Activated CD8-positive, alpha-beta memory T cell treated with anti-CD3 and anti-CD28 coated beads for 48 hours (primary cell): ENCODE data around the gene CCNB1.
A peak's percentile ranks its signal among the peaks of the same experiment; 100 is the strongest.
"Not testable (repeated sequence)": the region's sequence is repeated elsewhere in the genome, so short reads cannot be mapped to it uniquely, and the experiment has no call there.

Experiments used
- DNase-seq, 3 experiments: peaks; one replicate each; pipeline ENCODE4 v3.0.0-alpha.2; 2020; ENCODE audit warnings: low read depth in 2 of 3, low spot score in 2 of 3

The CCNB1 gene

DNA sequence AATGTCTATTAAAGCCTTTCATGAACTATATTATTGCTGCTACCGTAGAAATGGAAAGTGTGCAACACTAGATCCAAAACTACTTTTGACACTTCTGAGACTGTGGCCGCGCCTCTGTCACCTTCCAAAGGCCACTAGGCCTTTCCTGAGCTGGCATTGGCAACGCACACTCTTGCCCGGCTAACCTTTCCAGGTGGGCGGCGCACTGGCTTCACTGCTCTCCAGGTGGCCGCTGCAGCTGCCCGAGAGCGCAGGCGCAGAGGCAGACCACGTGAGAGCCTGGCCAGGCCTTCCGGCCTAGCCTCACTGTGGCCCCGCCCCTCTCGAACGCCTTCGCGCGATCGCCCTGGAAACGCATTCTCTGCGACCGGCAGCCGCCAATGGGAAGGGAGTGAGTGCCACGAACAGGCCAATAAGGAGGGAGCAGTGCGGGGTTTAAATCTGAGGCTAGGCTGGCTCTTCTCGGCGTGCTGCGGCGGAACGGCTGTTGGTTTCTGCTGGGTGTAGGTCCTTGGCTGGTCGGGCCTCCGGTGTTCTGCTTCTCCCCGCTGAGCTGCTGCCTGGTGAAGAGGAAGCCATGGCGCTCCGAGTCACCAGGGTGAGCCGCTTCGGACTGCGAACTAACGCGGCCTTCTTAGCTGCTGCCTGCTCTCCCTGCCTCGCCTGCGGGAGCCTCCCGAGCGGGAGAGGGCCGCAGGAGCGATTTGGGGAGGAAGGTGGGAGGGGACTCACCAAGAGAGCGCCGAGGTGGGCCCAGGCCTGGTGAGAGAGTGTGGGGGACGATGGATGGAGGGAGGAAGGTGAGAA is at the start of gene CCNB1:
CCNB1 (plus strand) TSS at position 465 of the 807 bp plus-strand sequence; CDS start at position 578, 113 bp downstream.
- DNase-seq: peak; percentile 88 to 96 (median 93)

DNA sequence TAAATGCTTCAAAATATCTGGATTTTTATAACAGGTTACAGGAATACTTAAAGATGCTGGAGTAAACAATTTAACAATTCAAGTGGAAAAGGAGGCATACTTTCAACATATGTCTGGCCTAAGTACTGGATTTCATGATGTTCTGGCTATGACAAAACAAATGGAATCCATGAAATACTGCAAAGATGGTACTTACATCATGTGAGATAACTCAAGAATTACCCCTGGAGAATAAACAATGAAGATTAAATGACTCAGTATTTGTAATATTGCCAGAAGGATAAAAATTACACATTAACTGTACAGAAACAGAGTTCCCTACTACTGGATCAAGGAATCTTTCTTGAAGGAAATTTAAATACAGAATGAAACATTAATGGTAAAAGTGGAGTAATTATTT is 37.5 kb upstream of the CCNB1 start:
- DNase-seq: no peak

DNA sequence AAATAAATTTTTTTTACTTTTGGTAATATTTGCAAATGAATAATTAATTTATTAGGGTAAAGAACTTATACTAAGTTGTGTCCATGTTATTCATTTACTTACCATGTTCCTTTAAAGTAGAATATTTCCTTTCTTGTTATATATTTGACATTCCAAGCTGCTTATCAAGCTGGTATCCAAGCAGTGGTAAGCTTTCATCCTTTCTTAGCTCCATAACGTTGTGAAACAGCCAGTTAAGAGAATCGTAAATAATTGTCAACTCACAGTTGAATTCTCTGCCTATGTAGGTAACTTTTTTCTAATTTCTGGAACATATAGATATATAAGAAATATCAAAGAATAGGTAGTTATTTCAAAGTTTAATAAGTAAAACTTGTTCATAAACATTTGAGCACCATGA is 36.7 kb upstream of the CCNB1 start:
- no peak for DNase-seq

DNA sequence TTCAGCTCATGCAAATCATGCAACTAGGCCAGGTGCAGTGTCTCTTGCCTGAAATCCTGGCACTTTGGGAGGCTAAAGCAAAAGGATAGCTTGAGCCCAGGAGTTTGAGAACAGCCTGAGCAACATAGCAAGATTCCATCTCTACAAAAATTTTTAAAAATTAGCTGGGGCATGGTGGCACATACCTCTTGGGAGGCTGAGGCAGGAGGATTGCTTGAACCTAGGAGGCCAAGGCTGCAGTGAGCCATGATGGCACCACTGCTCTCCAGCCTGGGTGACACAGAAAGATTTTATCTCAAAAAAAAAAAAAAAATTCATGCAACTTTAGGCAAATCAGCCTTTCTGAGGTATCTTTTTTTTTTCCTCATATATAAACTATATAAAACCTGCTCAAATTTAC is 35.6 kb upstream of the CCNB1 start:
- DNase-seq: no peak

DNA sequence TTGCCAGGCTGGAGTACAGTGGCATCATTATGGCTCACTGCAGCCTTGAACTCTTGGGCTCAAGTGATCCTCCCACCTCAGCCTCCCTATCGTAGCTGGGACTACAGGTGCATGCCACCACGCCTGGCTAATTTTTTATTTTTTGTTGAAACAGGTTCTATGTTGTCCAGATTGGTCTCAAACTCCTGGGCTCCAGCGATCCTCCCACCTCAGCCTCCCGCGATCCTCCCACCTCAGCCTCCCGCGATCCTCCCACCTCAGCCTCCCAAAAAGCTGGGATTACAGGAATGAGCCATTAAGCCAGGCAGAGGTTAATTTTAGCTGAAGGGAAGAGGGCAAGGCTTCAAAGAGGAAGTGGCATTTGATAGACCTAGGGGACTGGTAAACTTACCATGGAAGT is 32.8 kb upstream of the CCNB1 start:
- DNase-seq: no peak

DNA sequence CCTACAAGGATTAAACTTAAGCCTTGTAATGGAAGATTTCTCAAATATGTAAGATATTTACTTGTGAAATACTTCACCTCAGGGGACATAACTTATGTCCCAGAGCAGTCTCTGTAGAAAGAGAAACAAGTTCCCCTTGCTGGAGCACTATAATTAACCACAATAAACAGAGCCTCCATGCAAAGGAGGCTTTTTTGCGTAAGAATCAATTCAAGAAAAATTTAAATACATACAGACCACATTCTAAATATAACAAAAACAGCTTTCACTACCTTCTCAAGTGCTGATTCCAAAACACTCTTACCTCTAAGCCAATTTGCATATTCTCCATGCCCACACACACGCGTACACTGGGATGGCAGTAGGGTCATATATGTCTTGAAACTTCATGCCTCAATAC is 30.7 kb upstream of the CCNB1 start:
- no peak for DNase-seq

DNA sequence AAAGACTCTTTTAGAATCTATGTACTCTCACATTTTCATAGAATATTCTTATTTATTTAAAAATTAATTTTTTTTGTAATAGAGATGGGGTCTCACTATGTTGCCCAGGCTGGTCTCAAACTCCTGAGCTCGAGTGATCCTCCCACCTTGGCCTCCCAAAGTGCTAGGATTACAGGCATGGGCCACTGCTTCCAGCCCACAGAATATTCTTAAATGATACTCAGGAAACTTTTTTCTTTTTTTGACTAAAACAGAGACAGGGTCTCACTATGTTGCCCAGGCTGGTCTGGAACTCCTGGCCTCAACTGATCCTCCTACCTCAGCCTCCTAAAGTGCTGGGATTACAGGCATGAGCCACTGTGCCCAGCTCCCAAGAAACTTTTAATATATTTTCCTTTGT is 29.7 kb upstream of the CCNB1 start:
- DNase-seq: not testable (repeated sequence)

DNA sequence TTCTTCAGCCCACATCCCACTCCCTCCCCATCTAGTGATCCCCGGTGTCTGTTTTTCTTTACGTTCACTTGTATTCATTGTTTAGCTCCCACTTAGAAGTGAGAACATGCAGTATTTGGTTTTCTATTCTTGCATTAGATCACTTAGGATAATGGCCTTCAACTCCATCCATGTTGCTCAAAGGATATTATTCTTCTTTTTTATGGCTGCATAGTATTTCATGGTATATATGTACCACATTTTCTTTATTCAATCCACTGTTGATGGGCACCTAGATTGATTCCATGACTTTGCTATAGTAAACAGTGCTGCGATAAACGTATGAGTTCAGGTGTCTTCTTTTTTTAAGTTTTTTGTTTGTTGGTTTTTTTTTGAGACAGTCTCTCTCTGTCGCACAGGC is 29.1 kb upstream of the CCNB1 start:
- no peak for DNase-seq

DNA sequence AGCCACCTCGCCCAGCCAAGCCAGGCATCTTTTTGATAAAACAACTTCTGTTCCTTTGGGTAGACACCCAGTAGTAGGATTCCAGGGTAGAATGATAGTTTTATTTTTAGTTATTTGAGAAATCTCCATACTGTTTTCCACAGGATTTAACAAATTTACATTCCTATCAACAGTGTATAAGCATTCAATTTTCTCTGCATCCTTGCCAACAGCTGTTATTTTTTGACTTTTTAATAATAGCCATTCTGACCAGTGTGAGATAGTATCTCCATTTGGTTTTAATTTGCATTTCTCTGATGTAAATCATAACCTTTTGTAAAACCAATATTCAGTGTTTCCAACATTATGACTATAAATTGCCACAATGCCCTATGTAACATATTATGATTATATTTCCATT is 28.2 kb upstream of the CCNB1 start:
- DNase-seq: no peak

DNA sequence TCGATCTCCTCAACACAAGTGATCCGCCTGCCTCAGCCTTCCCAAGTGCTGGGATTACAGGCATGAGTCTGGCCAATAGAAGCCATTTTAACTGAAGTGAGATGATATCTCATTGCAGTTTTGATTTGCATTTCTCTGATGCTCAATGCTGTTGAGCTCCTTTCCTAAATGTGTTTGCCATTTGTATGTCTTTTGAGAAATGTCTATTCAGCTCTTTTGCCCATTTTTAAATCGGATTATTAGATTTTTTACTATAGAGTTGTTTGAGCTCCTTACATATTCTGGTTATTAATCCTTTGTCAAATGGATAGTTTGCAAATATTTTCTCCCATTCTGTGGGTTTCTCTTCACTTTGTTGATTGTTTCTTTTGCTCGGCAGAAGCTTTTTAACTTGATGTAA is 26.7 kb upstream of the CCNB1 start:
- DNase-seq: not testable (repeated sequence)

DNA sequence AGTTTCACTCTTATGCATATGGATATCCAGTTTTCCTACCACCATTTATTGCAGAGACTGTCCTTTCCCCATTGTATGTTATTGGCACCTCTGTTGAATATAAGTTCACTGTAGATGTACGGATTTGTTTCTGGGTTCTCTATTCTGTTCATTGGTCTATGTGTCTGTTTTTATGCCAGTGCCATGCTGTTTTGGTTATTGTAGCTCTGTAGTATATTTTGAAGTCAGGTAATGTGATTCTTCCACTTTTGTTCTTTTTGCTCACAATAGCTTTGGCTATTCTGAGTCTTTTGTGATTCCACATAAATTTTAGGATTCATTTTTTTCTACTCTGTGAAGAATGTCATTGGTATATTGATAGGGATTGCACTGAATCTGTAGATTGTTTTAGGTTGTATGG is 26.1 kb upstream of the CCNB1 start:
- no peak for DNase-seq

DNA sequence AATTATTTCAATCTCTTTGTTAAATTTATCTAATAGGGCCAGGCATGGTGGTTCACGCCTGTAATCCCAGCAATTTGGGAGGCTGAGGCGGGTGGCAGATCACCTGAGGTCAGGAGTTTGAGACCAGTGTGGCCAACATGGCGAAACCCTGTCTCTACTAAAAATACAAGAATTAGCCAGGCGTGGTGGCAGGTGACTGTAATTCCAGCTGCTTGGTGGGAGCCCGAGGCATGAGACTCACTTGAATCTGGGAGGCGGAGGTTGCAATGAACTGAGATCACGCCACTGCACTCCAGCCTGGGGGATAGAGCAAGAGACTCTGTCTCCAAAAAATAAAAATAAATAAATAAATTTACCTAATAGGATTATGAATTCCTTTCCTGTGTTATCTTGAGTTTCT is 18.4 kb upstream of the CCNB1 start:
- DNase-seq: not testable (repeated sequence)

DNA sequence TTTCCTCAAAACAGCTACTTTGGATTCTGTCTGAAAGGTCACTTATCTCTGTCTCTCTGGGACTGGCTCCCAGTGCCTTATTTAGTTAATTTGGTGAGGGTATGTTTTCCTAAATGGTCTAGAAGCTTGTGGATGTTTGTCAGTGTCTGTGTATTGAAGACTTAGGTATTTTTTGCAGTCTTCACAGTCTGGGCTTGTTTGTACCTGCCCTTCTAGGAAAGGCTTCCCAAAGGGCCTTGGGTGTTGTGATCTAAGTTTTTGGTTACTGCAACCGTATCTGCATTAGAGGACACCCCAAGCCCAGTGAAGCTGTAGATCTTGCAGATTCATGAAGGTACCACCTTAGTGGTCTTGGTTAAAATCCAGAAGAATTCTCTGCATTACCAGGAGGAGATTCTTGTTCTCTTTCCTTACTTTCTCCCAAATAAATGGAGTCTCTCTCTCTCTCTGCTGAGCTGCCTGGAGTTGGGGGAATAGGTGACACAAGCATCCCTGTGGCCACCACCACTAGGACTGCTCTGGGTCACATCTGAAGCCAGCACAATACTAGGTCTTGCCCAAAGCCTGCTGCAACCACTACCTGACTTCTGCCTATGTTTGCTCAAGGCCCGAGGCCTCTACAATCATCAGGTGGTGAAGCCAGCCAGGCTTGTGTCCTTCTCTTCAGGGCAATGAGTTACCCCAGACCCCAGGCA is 17.8 kb upstream of the CCNB1 start:
- no peak for DNase-seq

DNA sequence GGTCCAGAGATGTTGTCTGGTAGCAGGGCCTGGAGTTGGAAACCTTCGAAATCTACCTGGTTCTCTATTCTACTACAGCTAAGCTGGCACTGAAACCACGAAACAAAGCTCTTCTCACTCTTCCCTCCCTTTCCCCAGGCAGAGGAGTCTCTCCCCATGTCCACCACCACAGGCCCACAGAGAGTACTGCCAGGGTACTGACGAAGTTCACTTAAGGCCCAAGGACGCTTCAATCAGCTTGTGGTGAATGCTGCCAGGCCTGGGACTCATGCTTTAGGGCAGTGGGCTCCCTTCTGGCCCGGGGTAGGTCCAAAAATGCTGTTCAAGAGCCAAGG is 17.3 kb upstream of the CCNB1 start:
- no peak for DNase-seq

DNA sequence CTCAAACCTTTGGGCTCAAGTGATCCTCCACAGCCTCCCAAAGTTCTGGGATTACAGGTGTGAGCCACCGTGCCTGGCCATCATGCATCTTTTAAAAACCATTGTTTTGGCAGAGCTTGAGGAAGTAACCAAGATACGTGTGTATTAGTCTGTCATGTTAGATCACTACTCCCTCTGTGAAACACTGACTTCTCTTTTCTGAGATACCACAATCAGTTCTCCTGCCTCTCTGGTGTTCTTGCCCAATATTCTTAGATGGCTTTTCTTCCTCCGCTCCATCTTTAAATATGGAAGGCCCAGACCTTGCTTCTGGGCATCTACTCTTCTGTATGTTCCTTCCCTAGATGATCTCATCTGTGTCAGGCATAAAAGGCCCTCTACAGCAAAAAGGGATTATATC is 14.2 kb upstream of the CCNB1 start:
- no peak for DNase-seq

DNA sequence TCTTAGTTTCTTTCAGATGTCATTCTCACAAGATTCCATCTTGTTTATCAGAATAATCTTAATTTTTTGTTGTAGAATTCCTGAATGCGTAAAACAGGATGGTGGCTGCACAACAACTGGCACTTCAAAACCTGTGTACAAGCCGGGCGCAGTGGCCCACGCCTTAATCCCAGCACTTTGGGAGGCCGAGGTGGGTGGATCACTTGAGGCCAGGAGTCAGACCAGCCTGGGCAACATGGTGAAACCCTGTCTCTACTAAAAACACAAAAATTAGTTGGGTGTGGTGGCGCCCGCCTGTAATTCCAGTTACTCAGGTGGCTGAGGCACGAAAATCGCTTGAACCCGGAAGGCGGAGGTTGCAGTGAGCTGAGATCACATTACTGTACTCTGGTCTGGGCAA is 10.5 kb upstream of the CCNB1 start:
- no peak for DNase-seq

DNA sequence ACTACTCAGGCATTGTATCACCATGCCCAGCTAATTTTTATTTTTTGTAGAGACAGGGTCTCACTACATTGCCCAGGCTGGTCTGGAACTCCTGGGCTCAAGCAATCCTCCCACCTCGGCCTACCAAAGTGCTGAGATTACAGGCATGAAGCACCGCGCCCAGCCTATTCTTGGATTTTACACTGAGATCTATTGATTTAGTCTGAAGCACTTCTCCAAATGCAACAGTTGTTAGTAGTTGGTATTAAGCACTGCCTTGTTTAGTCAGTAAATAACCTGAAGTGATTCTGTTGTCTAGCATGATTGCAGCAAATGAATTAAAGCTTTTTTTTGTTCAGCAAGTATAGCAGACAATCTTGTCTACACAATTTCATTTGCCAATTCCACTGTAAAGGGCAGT is 8.9 kb upstream of the CCNB1 start:
- no peak for DNase-seq

DNA sequence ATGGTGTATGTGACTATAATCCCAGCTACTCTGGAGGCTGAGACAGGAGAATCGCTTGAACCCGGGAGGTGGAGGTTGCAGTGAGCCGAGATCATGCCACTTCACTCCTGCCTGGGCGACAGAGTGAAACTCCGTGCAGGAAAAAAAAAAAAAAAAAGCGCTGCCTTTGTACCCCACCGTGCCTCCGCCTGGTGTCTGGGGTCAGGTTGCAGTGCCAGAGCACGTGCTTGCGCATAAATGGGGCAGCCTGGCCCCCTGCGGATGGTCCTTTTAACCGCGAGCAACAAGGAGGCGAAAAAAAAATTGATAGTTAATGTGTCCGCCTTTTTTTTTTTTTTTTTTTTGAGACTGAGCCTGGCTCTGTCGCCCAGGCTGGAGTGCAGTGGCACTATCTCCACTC is 6.3 kb upstream of the CCNB1 start:
- no peak for DNase-seq

DNA sequence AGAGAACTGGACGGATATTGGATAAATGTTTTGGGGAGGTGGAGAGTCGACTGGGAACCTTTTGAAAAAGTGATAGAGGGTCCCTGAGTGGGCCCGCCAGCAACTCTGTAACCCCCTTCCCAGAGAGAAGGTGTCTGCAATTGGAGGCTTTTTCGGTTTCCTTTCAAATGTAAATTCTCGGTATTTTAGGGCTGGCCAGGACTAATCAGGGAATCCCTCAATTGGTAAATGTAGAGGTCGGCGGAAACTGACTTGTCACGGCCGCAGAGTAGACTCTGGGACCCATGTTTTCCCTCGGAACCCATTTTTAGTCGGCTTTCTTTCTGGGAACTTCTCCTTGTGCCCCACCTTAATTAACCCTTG is 524 bp downstream of the CCNB1 start:
- no peak for DNase-seq

DNA sequence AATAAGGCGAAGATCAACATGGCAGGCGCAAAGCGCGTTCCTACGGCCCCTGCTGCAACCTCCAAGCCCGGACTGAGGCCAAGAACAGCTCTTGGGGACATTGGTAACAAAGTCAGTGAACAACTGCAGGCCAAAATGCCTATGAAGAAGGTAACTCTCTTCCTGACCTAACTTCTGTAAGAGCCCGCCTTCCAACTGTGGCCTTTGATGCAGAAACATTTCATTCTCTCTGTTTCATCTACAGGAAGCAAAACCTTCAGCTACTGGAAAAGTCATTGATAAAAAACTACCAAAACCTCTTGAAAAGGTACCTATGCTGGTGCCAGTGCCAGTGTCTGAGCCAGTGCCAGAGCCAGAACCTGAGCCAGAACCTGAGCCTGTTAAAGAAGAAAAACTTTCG is 979 bp downstream of the CCNB1 start:
- DNase-seq: no peak

DNA sequence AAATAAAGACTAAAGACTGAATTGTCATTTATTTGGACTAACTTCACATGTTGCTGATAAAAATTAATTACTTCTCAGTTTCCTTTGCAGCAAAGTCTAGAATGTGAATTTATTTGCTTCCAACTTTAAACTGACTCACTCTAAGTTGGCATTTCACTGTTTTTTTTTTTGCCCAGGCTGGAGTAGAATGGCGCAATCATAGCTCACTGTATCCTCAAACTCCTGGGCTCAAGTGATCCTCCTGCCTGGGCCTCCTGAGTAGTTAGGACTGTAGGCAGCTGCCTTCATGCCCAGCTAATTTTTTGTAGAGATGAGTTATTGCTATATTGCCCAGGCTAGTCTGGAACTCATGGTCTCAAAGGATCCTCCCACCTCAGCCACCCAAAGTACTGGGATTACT is 3.5 kb downstream of the CCNB1 start:
- DNase-seq: no peak

DNA sequence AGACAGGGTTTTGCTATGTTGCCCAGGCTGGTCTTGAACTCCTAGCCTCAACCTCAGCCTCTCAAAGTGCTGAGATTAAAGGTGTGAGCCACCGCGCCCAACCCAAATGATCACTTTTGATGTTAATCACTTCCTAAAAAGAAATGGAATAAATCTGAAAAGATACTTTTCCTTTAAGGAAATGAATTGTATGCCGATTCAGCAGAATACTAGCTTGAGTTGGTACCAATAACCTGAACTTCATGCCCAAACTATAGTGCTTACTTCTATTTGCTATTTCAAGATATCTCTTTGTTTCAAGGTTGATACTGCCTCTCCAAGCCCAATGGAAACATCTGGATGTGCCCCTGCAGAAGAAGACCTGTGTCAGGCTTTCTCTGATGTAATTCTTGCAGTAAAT is 4.0 kb downstream of the CCNB1 start:
- DNase-seq: no peak
